IMR-90 (cell line): ENCODE data around the gene KHK. TPM values are rescaled to one million over a fixed set of nuclear protein-coding genes. Genes with fewer than 3 reads are reported as not detected.

Source experiments
- ATAC-seq: fragments of 200-7000 bp; cut with Tn5 transposase; 2 replicates; pipeline ENCODE4 v1.9.1; 2020; ENCODE audit warnings: low read depth, mild to moderate bottlenecking, moderate library complexity
- BruUV-seq: library from RNA; stranded (reverse); fragments of 400-500 nt; replicated peaks from 2 replicates; lab custom pipeline; 2021; lab: Mats Ljungman, UMichigan
- CTCF ChIA-PET: fragments of 300-600 bp; formaldehyde crosslinking; extraction: SDS; loops from one replicate; lab custom pipeline; 2021; ENCODE audit warnings: antibody characterized with exemption; lab: Yijun Ruan, JAX
- POLR2A ChIA-PET: fragments of 300-600 bp; sonication (Branson Sonifier 250); formaldehyde crosslinking; loops from one replicate; lab custom pipeline; 2022; ENCODE audit warnings: antibody characterized with exemption; ENCODE audit not compliant: unreplicated experiment; lab: Charles Lee
- DNase-seq: peaks from one replicate; pipeline ENCODE4 v3.0.0; 2013
- H2AFZ ChIP-seq: replicated peaks from 2 replicates; pipeline ENCODE3; 2013; ENCODE audit warnings: low read length, mild to moderate bottlenecking; ENCODE audit not compliant: poor library complexity
- H2AK5ac ChIP-seq: 2 replicates; pipeline ENCODE4 v1.6.1; 2013; ENCODE audit warnings: low read depth, low read length, inconsistent platforms
- H2AK9ac ChIP-seq: replicated peaks from 2 replicates; pipeline ENCODE3; 2013; ENCODE audit warnings: mild to moderate bottlenecking, low read depth, low read length, moderate library complexity; ENCODE audit not compliant: poor library complexity
- H2BK120ac ChIP-seq: 2 replicates; pipeline ENCODE4 v1.6.1; 2013; ENCODE audit warnings: low read depth, low read length, inconsistent platforms
- H2BK15ac ChIP-seq: 3 replicates; pipeline ENCODE4 v1.6.1; 2013; ENCODE audit warnings: low read depth, low read length, inconsistent platforms
- H2BK20ac ChIP-seq: 2 replicates; pipeline ENCODE4 v1.6.1; 2013; ENCODE audit warnings: low read depth, mild to moderate bottlenecking, inconsistent platforms, low read length, moderate library complexity
- H2BK5ac ChIP-seq: 2 replicates; pipeline ENCODE4 v1.6.1; 2013; ENCODE audit warnings: mild to moderate bottlenecking, low read depth, low read length, inconsistent platforms; ENCODE audit not compliant: poor library complexity, severe bottlenecking
- H3K14ac ChIP-seq: replicated peaks from 2 replicates; pipeline ENCODE4 v1.6.1; 2013; ENCODE audit warnings: low read depth, low read length, inconsistent platforms
- H3K18ac ChIP-seq: 2 replicates; pipeline ENCODE4 v1.6.1; 2013; ENCODE audit warnings: low read depth, low read length, control low read depth
- H3K23ac ChIP-seq: 2 replicates; pipeline ENCODE4 v1.6.1; 2013; ENCODE audit warnings: low read depth, low read length, inconsistent platforms
- H3K27ac ChIP-seq: 2 replicates; pipeline ENCODE4 v1.5.1; 2013; ENCODE audit warnings: mild to moderate bottlenecking, control low read depth, low read length; ENCODE audit not compliant: insufficient read depth
- H3K27me3 ChIP-seq: 2 replicates; pipeline ENCODE4 v1.6.1; 2013; ENCODE audit warnings: low read length; ENCODE audit not compliant: control insufficient read depth, insufficient read depth
- H3K36me3 ChIP-seq: 2 replicates; pipeline ENCODE4 v1.6.1; 2013; ENCODE audit warnings: low read length, mixed read lengths; ENCODE audit not compliant: control insufficient read depth, insufficient read depth
- H3K4ac ChIP-seq: 2 replicates; pipeline ENCODE4 v1.6.1; 2013; ENCODE audit warnings: low read depth, low read length, inconsistent platforms
- H3K4me1 ChIP-seq: 2 replicates; pipeline ENCODE4 v1.6.1; 2013; ENCODE audit warnings: low read length, mixed read lengths; ENCODE audit not compliant: control insufficient read depth, insufficient read depth
- H3K4me2 ChIP-seq: 2 replicates; pipeline ENCODE4 v1.6.1; 2013; ENCODE audit warnings: low read depth, mild to moderate bottlenecking, control low read depth, low read length, moderate library complexity
- H3K4me3 ChIP-seq: 2 replicates; pipeline ENCODE4 v1.5.1; 2013; ENCODE audit warnings: low read depth, mild to moderate bottlenecking, control low read depth, low read length, moderate library complexity; ENCODE audit not compliant: insufficient read depth
- H3K56ac ChIP-seq: 2 replicates; pipeline ENCODE4 v1.6.1; 2013; ENCODE audit warnings: low read length, inconsistent platforms; ENCODE audit not compliant: insufficient read depth; ENCODE audit errors: extremely low read depth
- H3K79me1 ChIP-seq, 2 experiments: 2 replicates each; pipeline ENCODE4 v1.6.1; 2013; ENCODE audit warnings: low read length in 2 of 2, inconsistent platforms in 1 of 2, low read depth in 1 of 2
- H3K9ac ChIP-seq: 2 replicates; pipeline ENCODE4 v1.6.1; 2013; ENCODE audit warnings: low read depth, low read length, control low read depth
- H3K9me1 ChIP-seq: 2 replicates; pipeline ENCODE4 v1.6.1; 2013; ENCODE audit warnings: low read length, inconsistent platforms; ENCODE audit not compliant: insufficient read depth
- H3K9me3 ChIP-seq: 2 replicates; pipeline ENCODE4 v1.6.1; 2013; ENCODE audit warnings: low read length; ENCODE audit not compliant: control insufficient read depth, insufficient read depth
- H4K20me1 ChIP-seq: 2 replicates; pipeline ENCODE4 v1.6.1; 2013; ENCODE audit warnings: low read length, inconsistent platforms; ENCODE audit not compliant: insufficient read depth
- H4K5ac ChIP-seq: 2 replicates; pipeline ENCODE4 v1.6.1; 2013; ENCODE audit warnings: mild to moderate bottlenecking, low read depth, low read length, control low read depth
- H4K8ac ChIP-seq, 2 experiments: 2 replicates each; pipeline ENCODE4 v1.6.1; 2013; ENCODE audit warnings: low read depth in 2 of 2, low read length in 2 of 2, control low read depth in 1 of 2, inconsistent platforms in 1 of 2
- H4K91ac ChIP-seq: 2 replicates; pipeline ENCODE4 v1.6.1; 2013; ENCODE audit warnings: low read depth, low read length, inconsistent platforms; ENCODE audit not compliant: insufficient read depth
- BHLHE40 ChIP-seq: fragments of 150-350 bp; IDR thresholded peaks from 2 replicates; pipeline ENCODE4 v1.6.1; 2016; ENCODE audit warnings: mild to moderate bottlenecking, low read depth, low read length
- FOS ChIP-seq: fragments of 150-350 bp; IDR thresholded peaks from 2 replicates; pipeline ENCODE4 v1.6.1; 2016; ENCODE audit warnings: low read depth, low read length
- MAFK ChIP-seq: IDR thresholded peaks from 2 replicates; pipeline ENCODE4 v1.6.1; 2012; ENCODE audit warnings: low read depth, low read length, improper control_type of control experiment
- MXI1 ChIP-seq: IDR thresholded peaks from 2 replicates; pipeline ENCODE4 v1.6.1; 2012; ENCODE audit warnings: low read depth, mild to moderate bottlenecking, low read length, moderate library complexity, borderline replicate concordance
- WGBS, 2 experiments: methylation state at CpG; one replicate each; pipeline versions ENCODE4 v1.1.5 to v1.1.7; 2013; ENCODE audit warnings: missing lambda C conversion rate in 2 of 2; ENCODE audit not compliant: insufficient read length in 1 of 2; ENCODE audit errors: extremely low coverage in 2 of 2; 5-methylcytosine and 5-hydroxymethylcytosine counted together
- dilution Hi-C: fragments of 300-500 bp; cut with HindIII; formaldehyde crosslinking; loops from one replicate; pipeline ENCODE4 v1.14.3; 2018; ENCODE audit warnings: low sequenced_read_pairs; ENCODE audit not compliant: unreplicated experiment
- in situ Hi-C: fragments of 300-500 bp; cut with MboI; formaldehyde crosslinking; loops from 3 replicates; pipeline ENCODE4 v1.14.3; 2019; ENCODE audit warnings: low sequenced_read_pairs, inconsistent platforms, mixed read lengths
- intact Hi-C: fragments of 100-400 bp; cut with micrococcal nuclease; formaldehyde crosslinking; loops from 2 replicates; pipeline ENCODE4 v1.10.0; 2022
- polyA plus RNA-seq, 3 experiments: library from polyadenylated mRNA; depleted of rRNA; stranded (reverse); fragments of >200 nt; gene quantifications; 2 replicates each; pipeline ENCODE4 v1.2.3, GENCODE V29; 2012; ENCODE audit warnings: low replicate concordance in 1 of 3
- total RNA-seq: library from RNA; depleted of rRNA; stranded (reverse); fragments of >200 nt; gene quantifications from 2 replicates; pipeline ENCODE4 v1.2.3, GENCODE V29; 2012
- TF ChIP-seq, protein P1 (sequence below): fragments of 150-350 bp; IDR thresholded peaks from 2 replicates; pipeline ENCODE4 v1.6.1; 2016; ENCODE audit warnings: low read depth, mild to moderate bottlenecking, low read length, moderate library complexity, borderline replicate concordance
- TF ChIP-seq, protein P2 (sequence below): conservative IDR thresholded peaks from 2 replicates; pipeline ENCODE4 v1.5.1; 2012; ENCODE audit warnings: mild to moderate bottlenecking, low read depth, low read length, improper control_type of control experiment

The KHK gene
- total and polyA plus RNA-seq, 2 of the 4 experiments (the other 2 are of a cell fraction): 0.72 to 0.82 TPM

DNA sequence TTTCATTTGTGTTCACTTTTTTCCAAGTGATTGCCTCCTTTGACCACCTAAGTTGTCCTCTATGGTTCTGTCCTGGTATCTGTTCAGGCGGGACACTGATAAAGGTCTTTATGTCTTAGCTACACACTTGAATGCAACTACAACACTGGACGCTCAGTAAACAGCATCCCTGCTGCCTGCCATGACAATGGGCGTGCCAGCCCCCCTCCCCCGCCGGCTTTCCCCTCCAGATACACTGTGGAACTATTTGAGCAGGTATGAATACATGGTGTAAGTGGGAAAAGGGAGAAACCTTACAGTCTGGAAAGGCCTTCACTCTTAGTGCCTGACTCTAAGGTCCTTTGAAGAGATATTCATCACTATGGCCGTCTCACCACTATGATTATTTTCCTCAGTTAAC lies 29.4 kb upstream of the KHK start:
- no peak overlapping the region for H2BK20ac ChIP-seq
- no peaks in the 10 kb centered on the region for H3K27me3 ChIP-seq
- TF ChIP-seq FOS (no peak), MAFK (no peak), BHLHE40 (no peak), MXI1 (no peak)
- TF ChIP-seq, protein P1, sequence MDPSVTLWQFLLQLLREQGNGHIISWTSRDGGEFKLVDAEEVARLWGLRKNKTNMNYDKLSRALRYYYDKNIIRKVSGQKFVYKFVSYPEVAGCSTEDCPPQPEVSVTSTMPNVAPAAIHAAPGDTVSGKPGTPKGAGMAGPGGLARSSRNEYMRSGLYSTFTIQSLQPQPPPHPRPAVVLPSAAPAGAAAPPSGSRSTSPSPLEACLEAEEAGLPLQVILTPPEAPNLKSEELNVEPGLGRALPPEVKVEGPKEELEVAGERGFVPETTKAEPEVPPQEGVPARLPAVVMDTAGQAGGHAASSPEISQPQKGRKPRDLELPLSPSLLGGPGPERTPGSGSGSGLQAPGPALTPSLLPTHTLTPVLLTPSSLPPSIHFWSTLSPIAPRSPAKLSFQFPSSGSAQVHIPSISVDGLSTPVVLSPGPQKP: no peak
- TF ChIP-seq, protein P2, sequence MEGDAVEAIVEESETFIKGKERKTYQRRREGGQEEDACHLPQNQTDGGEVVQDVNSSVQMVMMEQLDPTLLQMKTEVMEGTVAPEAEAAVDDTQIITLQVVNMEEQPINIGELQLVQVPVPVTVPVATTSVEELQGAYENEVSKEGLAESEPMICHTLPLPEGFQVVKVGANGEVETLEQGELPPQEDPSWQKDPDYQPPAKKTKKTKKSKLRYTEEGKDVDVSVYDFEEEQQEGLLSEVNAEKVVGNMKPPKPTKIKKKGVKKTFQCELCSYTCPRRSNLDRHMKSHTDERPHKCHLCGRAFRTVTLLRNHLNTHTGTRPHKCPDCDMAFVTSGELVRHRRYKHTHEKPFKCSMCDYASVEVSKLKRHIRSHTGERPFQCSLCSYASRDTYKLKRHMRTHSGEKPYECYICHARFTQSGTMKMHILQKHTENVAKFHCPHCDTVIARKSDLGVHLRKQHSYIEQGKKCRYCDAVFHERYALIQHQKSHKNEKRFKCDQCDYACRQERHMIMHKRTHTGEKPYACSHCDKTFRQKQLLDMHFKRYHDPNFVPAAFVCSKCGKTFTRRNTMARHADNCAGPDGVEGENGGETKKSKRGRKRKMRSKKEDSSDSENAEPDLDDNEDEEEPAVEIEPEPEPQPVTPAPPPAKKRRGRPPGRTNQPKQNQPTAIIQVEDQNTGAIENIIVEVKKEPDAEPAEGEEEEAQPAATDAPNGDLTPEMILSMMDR: no peak
- no peak overlapping the region for H3K18ac ChIP-seq
- H4K20me1 ChIP-seq: no peaks in the 10 kb centered on the region; the same call in none of the 2 replicates
- no peak overlapping the region for H2BK5ac ChIP-seq
- no TSS peak for BruUV-seq
- in situ Hi-C loops: no loop called here
- CTCF ChIA-PET: no interaction called here
- dilution Hi-C loops: no loop called here
- no peak overlapping the region for H2AFZ ChIP-seq
- DNase-seq (no peak), ATAC-seq (no peak)
- H2BK120ac ChIP-seq: no peak overlapping the region
- H3K9me3 ChIP-seq: no peaks in the 10 kb centered on the region
- no peak overlapping the region for H3K4ac ChIP-seq
- no peak overlapping the region for H4K8ac ChIP-seq
- peaks cover 41% of the 10 kb centered on the region for H3K36me3 ChIP-seq
- H2AK9ac ChIP-seq: no peak overlapping the region
- no peak overlapping the region for H3K56ac ChIP-seq
- no peak overlapping the region for H3K4me3 ChIP-seq
- H3K14ac ChIP-seq: no peak overlapping the region
- POLR2A ChIA-PET: no interaction called here
- WGBS, 2 experiments: no CpG with 5 or more reads among the region's 6 CpGs
- no peak overlapping the region for H4K91ac ChIP-seq
- H3K9ac ChIP-seq: no peak overlapping the region
- no peak overlapping the region for H3K27ac ChIP-seq
- H3K79me1 ChIP-seq: peaks cover 0 to 28% of the 10 kb centered on the region in 2 experiments; a peak in 2 of 4 replicates
- H3K4me1 ChIP-seq: peaks cover 2% of the 10 kb centered on the region; the same call in 1 of the 2 replicates
- intact Hi-C loops: no loop called here
- H2AK5ac ChIP-seq: no peak overlapping the region
- no peak overlapping the region for H4K5ac ChIP-seq
- no peak overlapping the region for H2BK15ac ChIP-seq
- no peak overlapping the region for H3K4me2 ChIP-seq
- no peak overlapping the region for H3K23ac ChIP-seq
- peaks cover 12% of the 10 kb centered on the region for H3K9me1 ChIP-seq
